ENCODE results near the gene GATAD2B.

- TF ChIP-seq CTCF (conservative IDR thresholded peaks at IDR 0.05 in 1 of 2, IDR thresholded peaks at IDR 0.05 in 1 of 2; ENCODE audit: low read depth in 1 of 2, low read length in 2 of 2) = no peak
- no peak for TF ChIP-seq EZH2 (IDR thresholded peaks at IDR 0.05; ENCODE audit: low read length, missing control alignments)
Observed at GRCh38 chr1:153968000-153968363, 45.2 kb upstream of the GATAD2B start.

Data from fibroblast of lung (primary cell).